ENCODE results near the gene PRR36. TPM values are rescaled to one million over a fixed set of nuclear protein-coding genes. Genes with fewer than 3 reads are reported as not detected.

Gene PRR36
- total and polyA plus RNA-seq, 4 donors: 0.09 to 0.13 TPM; not detected in 2

DNA sequence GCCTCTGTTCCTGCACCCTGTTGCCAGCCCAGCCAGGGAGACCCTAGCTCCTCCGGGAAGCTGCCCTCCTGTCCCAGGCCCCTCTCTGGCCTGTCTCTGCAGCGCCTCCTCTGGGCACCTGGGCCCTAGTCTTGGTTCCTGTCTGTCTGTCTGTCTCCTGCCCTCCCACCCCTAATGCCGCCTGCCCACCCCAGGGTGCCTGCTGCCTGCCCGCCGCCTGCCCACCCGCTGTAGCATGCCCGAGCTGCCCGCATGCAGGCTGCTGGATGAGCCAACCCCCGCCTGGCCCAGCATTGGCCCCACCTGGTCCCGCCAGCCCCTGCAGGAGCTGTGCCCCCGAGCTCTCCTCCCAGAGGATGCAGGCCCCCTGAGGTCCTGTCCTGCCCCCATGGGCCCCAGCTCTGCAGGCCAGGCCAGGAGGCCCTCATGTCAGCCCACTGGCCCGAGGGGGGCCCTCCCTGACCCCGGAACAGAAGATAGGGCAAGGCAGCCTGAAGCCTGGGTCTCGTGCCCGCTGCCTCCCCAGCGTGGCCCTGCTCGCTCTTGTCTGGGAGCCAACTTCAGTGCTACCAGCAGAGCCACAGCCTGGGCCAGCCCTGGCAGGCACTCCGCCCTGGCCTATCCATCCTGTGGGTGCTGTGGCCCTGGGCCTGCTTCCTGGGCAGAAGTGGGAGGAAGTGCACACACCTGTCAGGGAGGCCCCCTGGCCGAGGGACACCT is 34.7 kb upstream of the PRR36 start:
- DNase-seq (peak; percentile 48 to 72), ATAC-seq (ENCODE audit: low FRiP score) (no peak)
- Histone ChIP-seq H3K36me3 (ENCODE audit: control insufficient read depth in 1 of 2, insufficient read depth in 2 of 2, low read length in 1 of 2) (peaks cover 0 to 12% of the 10 kb centered on the region in 2 donors), H3K4me1 (ENCODE audit: control insufficient read depth in 1 of 2, insufficient read depth in 2 of 2, low read length in 2 of 2) (no peaks in the 10 kb centered on the region), H3K9me3 (ENCODE audit: control insufficient read depth, low read length) (no peaks in the 10 kb centered on the region), H3K27ac (ENCODE audit: low read depth in 1 of 2, low read length in 2 of 2) (no peak overlapping the region), H3K4me3 (ENCODE audit: low read length in 2 of 2) (no peak overlapping the region), H3K27me3 (ENCODE audit: control insufficient read depth in 1 of 2, insufficient read depth in 2 of 2, low read length in 1 of 2) (no peaks in the 10 kb centered on the region)
- intact Hi-C loops (cut with DNase I): no loop called here
- 83 to 87% methylated on average over 19 of the region's 19 CpGs for WGBS, 2 donors

DNA sequence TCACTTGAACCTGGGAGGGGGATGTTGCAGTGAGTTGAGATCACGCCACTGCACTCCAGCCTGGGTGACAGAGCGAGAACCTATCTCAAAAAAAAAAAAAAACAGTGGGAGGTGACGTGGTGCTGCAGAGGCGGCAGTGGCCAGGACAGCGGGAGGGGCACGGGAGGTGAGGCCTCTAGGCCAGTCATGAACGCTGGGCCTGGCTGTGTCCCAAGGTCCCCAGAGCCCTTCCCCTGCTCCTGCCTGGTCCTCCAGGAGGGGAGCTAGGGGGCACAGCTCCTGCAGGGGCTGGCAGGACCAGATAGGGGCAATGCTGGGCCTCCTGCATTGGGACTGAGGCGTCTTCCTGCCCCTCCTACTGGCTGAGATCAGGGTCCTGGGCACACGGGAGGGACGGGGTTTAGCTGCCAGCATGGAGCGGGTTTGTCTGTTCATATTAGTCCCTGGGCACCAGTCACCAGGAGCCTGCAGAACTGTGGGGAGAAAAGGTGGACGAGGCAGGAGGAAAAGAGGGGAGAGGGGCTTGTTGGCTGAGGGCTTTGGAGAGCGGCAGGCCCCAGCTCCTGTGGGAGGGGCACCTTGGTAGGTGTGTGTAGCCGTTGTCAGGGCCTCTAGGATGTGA is 34.0 kb upstream of the PRR36 start:
- Histone ChIP-seq H3K36me3 (ENCODE audit: control insufficient read depth in 1 of 2, insufficient read depth in 2 of 2, low read length in 1 of 2) (peaks cover 0 to 12% of the 10 kb centered on the region in 2 donors), H3K27ac (ENCODE audit: low read depth in 1 of 2, low read length in 2 of 2) (no peak overlapping the region), H3K4me1 (ENCODE audit: control insufficient read depth in 1 of 2, insufficient read depth in 2 of 2, low read length in 2 of 2) (no peaks in the 10 kb centered on the region), H3K9me3 (ENCODE audit: control insufficient read depth, low read length) (no peaks in the 10 kb centered on the region), H3K4me3 (ENCODE audit: low read length in 2 of 2) (no peak overlapping the region), H3K27me3 (ENCODE audit: control insufficient read depth in 1 of 2, insufficient read depth in 2 of 2, low read length in 1 of 2) (no peaks in the 10 kb centered on the region)
- intact Hi-C loops (cut with DNase I): no loop called here
- 79 to 84% methylated on average over 13 to 14 of the region's 14 CpGs for WGBS, 2 donors
- ATAC-seq (ENCODE audit: low FRiP score): no peak
- no peak for DNase-seq

DNA sequence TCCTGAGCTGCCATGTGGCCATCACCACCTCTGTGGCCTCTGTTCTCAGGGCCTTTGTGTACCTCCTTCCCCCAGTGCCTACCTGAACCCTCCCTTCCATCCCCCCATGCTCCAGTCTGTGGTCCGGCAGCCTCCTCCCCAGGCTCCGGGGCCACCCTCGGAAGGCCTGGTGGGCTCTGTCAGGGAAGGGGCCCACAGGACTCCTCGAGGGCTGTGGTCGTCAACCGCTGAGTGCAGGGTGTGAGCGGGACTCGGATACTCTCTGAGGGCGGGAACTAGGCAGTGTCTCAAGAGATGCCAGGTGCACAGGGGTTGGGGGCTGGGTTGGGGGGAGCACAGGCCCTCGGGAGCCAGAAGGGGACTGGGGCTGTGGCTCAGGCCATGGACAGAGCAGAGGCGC is 33.4 kb upstream of the PRR36 start:
- H3K9me3 ChIP-seq (ENCODE audit: control insufficient read depth, low read length): no peaks in the 10 kb centered on the region
- ATAC-seq (ENCODE audit: low FRiP score): no peak
- peaks cover 0 to 12% of the 10 kb centered on the region in 2 donors for H3K36me3 ChIP-seq (ENCODE audit: control insufficient read depth in 1 of 2, insufficient read depth in 2 of 2, low read length in 1 of 2)
- no peaks in the 10 kb centered on the region for H3K4me1 ChIP-seq (ENCODE audit: control insufficient read depth in 1 of 2, insufficient read depth in 2 of 2, low read length in 2 of 2)
- DNase-seq: no peak
- WGBS, 2 donors: 91 to 92% methylated on average over 11 of the region's 11 CpGs
- no peak overlapping the region for H3K4me3 ChIP-seq (ENCODE audit: low read length in 2 of 2)
- H3K27me3 ChIP-seq (ENCODE audit: control insufficient read depth in 1 of 2, insufficient read depth in 2 of 2, low read length in 1 of 2): no peaks in the 10 kb centered on the region
- no peak overlapping the region for H3K27ac ChIP-seq (ENCODE audit: low read depth in 1 of 2, low read length in 2 of 2)
- intact Hi-C loops (cut with DNase I): no loop called here

DNA sequence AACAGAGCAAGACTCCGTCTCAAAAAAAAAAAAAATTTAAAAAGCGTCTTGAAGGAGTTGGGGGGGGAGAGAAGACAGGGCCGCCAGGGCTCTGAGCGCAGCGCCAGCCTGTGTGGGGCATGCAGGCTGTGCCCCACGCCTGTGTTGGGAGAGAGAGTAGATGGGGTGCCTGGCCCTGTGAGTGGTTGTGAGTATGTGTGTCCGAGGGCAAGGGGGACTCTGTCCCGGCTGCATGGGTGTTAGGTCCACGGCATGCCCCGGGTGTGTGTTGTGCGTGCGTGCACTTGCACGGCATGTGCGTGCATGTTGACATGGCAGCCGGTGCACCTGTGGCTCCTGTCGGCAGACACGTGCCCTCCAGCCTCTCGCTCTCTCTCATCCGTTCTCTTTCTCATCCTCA is 32.9 kb upstream of the PRR36 start:
- DNase-seq: no peak
- intact Hi-C loops (cut with DNase I): no loop called here
- H3K27me3 ChIP-seq (ENCODE audit: control insufficient read depth in 1 of 2, insufficient read depth in 2 of 2, low read length in 1 of 2): no peaks in the 10 kb centered on the region
- no peak overlapping the region for H3K27ac ChIP-seq (ENCODE audit: low read depth in 1 of 2, low read length in 2 of 2)
- H3K4me3 ChIP-seq (ENCODE audit: low read length in 2 of 2): no peak overlapping the region
- no peak for ATAC-seq (ENCODE audit: low FRiP score)
- no peaks in the 10 kb centered on the region for H3K9me3 ChIP-seq (ENCODE audit: control insufficient read depth, low read length)
- H3K4me1 ChIP-seq (ENCODE audit: control insufficient read depth in 1 of 2, insufficient read depth in 2 of 2, low read length in 2 of 2): no peaks in the 10 kb centered on the region
- WGBS, 2 donors: 88 to 89% methylated on average over 19 of the region's 19 CpGs
- peaks cover 0 to 12% of the 10 kb centered on the region in 2 donors for H3K36me3 ChIP-seq (ENCODE audit: control insufficient read depth in 1 of 2, insufficient read depth in 2 of 2, low read length in 1 of 2)

DNA sequence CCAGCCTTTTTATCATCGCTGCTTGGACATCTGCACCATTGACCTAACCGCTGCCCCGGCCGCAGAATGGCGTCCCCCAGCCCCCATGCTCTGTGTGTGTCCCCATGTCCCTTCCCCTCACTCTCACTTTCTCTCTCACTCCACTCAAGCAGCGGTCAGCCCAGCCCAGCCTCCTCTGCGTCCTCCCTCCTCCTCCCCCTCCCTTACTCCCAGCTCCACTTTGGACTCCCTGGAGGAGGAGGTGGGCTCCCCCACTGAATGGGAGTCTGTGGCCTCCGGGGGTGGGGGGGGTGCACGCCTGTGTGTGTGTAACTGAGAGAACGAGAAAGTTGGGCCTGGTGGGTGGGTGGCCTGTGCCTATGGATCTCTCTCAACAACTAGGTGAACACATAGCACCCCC is 31.7 kb upstream of the PRR36 start:
- Histone ChIP-seq H3K4me3 (ENCODE audit: low read length in 2 of 2) (no peak overlapping the region), H3K27me3 (ENCODE audit: control insufficient read depth in 1 of 2, insufficient read depth in 2 of 2, low read length in 1 of 2) (no peaks in the 10 kb centered on the region), H3K27ac (ENCODE audit: low read depth in 1 of 2, low read length in 2 of 2) (no peak overlapping the region), H3K36me3 (ENCODE audit: control insufficient read depth in 1 of 2, insufficient read depth in 2 of 2, low read length in 1 of 2) (peaks cover 0 to 7% of the 10 kb centered on the region in 2 donors), H3K4me1 (ENCODE audit: control insufficient read depth in 1 of 2, insufficient read depth in 2 of 2, low read length in 2 of 2) (no peaks in the 10 kb centered on the region), H3K9me3 (ENCODE audit: control insufficient read depth, low read length) (no peaks in the 10 kb centered on the region)
- DNase-seq (peak in 1 of 2 donors; percentile 47), ATAC-seq (ENCODE audit: low FRiP score) (no peak)
- intact Hi-C loops (cut with DNase I): no loop called here
- 88 to 94% methylated on average over 9 to 10 of the region's 10 CpGs for WGBS, 2 donors

DNA sequence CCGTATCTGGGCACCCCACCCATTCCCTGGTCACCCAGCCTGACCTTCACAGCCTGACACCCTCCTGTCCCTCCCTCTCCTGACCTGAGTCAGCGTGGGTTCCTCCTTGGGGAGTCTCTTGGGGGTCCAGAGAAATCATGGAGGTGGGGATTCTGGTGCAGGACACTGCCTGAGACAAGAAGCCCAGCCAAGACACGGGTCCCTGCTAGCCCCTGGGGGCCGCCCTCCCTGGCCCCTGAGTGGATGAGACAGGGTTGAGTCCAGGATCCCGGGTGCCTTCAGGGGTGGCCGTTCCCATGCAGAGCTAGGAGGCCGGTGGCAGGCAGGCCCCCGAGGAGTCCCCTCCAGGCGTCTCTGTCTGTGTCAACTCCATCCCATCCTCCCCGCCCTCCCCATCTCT is 31.1 kb upstream of the PRR36 start:
- Histone ChIP-seq H3K36me3 (ENCODE audit: control insufficient read depth in 1 of 2, insufficient read depth in 2 of 2, low read length in 1 of 2) (peaks cover 0 to 1% of the 10 kb centered on the region in 2 donors), H3K27me3 (ENCODE audit: control insufficient read depth in 1 of 2, insufficient read depth in 2 of 2, low read length in 1 of 2) (no peaks in the 10 kb centered on the region), H3K4me1 (ENCODE audit: control insufficient read depth in 1 of 2, insufficient read depth in 2 of 2, low read length in 2 of 2) (no peaks in the 10 kb centered on the region), H3K9me3 (ENCODE audit: control insufficient read depth, low read length) (no peaks in the 10 kb centered on the region), H3K27ac (ENCODE audit: low read depth in 1 of 2, low read length in 2 of 2) (no peak overlapping the region), H3K4me3 (ENCODE audit: low read length in 2 of 2) (no peak overlapping the region)
- no peak for ATAC-seq (ENCODE audit: low FRiP score)
- intact Hi-C loops (cut with DNase I): no loop called here
- WGBS, 2 donors: 70 to 71% methylated on average over 10 of the region's 10 CpGs
- peak in 1 of 2 donors; percentile 50 for DNase-seq

DNA sequence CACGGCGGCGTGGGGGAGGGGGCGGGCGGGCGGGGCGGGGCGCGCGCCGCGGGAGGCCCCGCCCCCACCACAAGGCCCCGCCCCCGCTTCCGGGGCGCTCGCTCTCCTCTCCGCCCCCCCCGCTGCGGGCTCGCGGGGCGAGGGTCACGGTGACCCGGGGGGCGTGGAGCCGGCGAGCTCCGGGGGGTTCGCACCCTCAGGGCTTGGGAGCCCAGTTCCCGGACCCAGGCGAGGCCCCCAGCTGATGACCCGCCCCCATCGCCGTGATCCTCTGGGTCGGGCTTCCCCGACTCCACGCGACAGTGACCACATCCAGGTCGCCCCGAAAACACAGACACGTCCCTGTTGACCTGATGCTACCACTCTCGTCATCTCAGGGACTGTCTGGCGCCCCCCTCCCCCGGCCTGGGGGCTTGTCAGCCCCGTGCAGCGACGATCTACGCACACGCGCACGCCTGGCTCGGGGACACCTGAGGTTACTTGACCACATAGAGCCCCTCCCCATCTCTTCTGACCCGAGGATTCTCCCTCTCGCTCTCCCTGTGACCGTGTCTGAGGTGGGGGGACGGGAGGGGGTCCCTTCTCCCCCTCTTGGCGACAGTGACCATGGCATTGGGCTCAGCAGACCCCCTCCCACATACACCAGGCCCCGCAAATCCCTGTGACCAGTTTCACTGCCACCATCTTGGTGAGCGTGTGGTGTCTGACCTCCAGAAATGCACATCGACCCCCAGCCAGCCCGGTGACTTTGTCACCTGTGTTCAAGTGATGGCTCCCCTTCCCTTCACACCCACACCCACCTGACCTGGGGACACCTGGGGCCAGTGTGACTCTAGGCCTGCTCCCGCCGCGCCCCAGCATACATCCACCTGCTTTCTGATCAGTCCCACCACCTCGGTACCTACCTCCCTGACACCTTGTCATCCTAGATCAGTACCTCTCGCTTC is 30.2 kb upstream of the PRR36 start:
- Histone ChIP-seq H3K36me3 (ENCODE audit: control insufficient read depth in 1 of 2, insufficient read depth in 2 of 2, low read length in 1 of 2) (no peaks in the 10 kb centered on the region), H3K27me3 (ENCODE audit: control insufficient read depth in 1 of 2, insufficient read depth in 2 of 2, low read length in 1 of 2) (no peaks in the 10 kb centered on the region), H3K4me1 (ENCODE audit: control insufficient read depth in 1 of 2, insufficient read depth in 2 of 2, low read length in 2 of 2) (no peaks in the 10 kb centered on the region), H3K4me3 (ENCODE audit: low read length in 2 of 2) (peak overlapping the region; percentile 5 to 69), H3K9me3 (ENCODE audit: control insufficient read depth, low read length) (no peaks in the 10 kb centered on the region), H3K27ac (ENCODE audit: low read depth in 1 of 2, low read length in 2 of 2) (no peak overlapping the region)
- peak; percentile 25 for ATAC-seq (ENCODE audit: low FRiP score)
- WGBS, 2 donors: 10 to 17% methylated on average over 38 to 68 of the region's 68 CpGs
- intact Hi-C loops (cut with DNase I): no loop called here
- DNase-seq: peak in 1 of 2 donors; percentile 88

DNA sequence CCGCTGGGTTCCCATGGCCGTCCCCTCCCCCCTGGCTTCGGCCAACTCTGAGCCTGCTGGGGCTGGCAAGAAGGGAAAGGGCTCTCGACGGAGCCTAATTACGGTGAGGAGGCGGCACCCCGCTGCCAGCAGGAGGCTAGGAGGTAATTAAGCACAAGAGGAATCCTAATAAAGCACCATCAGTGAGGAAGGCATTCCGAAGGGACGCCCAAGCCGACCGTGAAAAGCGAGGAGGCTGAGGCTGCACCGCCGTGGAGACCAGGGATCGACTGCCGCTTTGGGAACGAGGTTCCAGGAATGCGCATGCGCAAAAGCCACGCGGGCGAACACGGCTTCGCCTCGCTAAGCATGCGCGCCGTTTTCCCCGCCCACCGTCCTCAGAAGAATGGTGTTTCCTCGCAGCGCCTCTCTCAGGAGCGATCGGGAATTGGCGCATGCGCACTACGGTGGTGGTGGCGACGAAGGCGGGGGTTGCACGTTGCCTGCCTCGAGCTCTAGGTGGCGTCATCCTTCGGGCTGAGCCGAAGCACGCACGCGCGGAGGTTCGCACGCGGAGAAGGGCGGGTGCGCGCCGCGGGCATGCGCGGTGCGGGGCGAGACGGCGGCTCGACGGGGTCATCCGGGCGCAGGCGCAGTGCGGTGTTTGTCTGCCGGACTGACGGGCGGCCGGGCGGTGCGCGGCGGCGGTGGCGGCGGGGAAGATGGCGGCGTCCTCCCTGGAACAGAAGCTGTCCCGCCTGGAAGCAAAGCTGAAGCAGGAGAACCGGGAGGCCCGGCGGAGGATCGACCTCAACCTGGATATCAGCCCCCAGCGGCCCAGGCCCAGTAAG is 29.3 kb upstream of the PRR36 start, which contains the start of gene MAP2K7:
MAP2K7 (plus strand) TSS at position 634 of the 830 bp plus-strand sequence; CDS start at position 702, 68 bp downstream.
- no peaks in the 10 kb centered on the region for H3K9me3 ChIP-seq (ENCODE audit: control insufficient read depth, low read length)
- intact Hi-C loops (cut with DNase I): loop anchor here in 1 of 2 donors (1.0 kb wide), 2 partner anchors 17 to 73 kb away; partner anchors contain the start of genes EVI5L and SNAPC2
- H3K27me3 ChIP-seq (ENCODE audit: control insufficient read depth in 1 of 2, insufficient read depth in 2 of 2, low read length in 1 of 2): no peaks in the 10 kb centered on the region
- 0 to 1% methylated on average over 80 to 89 of the region's 89 CpGs for WGBS, 2 donors
- H3K27ac ChIP-seq (ENCODE audit: low read depth in 1 of 2, low read length in 2 of 2): peak within 1 kb of the TSS in 1 of 2 donors; percentile 23
- no peaks in the 10 kb centered on the region for H3K4me1 ChIP-seq (ENCODE audit: control insufficient read depth in 1 of 2, insufficient read depth in 2 of 2, low read length in 2 of 2)
- no peaks in the 10 kb centered on the region for H3K36me3 ChIP-seq (ENCODE audit: control insufficient read depth in 1 of 2, insufficient read depth in 2 of 2, low read length in 1 of 2)
- peak; percentile 96 for ATAC-seq (ENCODE audit: low FRiP score)
- H3K4me3 ChIP-seq (ENCODE audit: low read length in 2 of 2): peak within 1 kb of the TSS; percentile 5 to 69
- DNase-seq: peak; percentile 100
